Keratinocyte (primary cell): ENCODE data around the gene ADCY5.

Experiments used
- EZH2 ChIP-seq: IDR thresholded peaks from one replicate; pipeline ENCODE4 v1.6.1; 2012; ENCODE audit warnings: inconsistent platforms, mild to moderate bottlenecking, low read length, moderate library complexity
- TF ChIP-seq, protein P1 (sequence below), 3 experiments: IDR thresholded peaks in 1 of 3; conservative IDR thresholded peaks in 1 of 3; optimal IDR thresholded peaks in 1 of 3; 2 replicates in 2 of 3; 3 replicates in 1 of 3; pipeline versions ENCODE3 to v1.5.1; 2011; ENCODE audit warnings: low read length in 3 of 3, mild to moderate bottlenecking in 3 of 3, moderate library complexity in 2 of 3, control low read depth in 1 of 3, inconsistent platforms in 1 of 3; ENCODE audit not compliant: insufficient read depth in 2 of 3; ENCODE audit errors: extremely low read depth in 1 of 3

DNA sequence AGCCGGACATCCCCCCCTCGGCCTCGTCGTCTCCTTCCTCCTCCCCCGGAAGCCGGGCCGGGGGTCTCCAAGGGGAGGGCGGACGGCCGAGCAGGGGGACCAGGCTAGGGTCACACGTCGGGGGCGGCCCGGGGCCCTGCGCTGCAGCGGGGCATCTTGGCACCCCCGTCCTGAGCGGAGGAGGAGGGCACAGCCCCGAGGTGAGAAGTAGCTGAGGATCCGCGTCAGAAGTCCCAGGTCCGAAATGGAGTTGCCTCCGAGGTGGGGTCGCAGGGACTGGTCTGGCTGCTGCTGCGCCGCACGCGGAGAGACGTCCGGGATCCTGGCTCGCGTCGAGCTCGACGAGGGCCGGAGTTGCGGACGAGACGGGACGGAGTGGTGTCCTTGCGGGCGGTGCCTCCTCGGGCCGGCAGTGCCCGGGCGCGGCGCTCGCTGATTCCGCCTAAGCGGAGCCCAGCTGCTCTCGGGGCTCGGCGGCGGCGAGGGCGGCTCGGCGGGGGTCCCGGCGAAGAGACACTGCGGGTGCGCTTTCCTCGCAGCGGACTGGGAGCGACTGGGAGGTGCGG is at the start of gene ADCY5:
- TF ChIP-seq, protein P1, sequence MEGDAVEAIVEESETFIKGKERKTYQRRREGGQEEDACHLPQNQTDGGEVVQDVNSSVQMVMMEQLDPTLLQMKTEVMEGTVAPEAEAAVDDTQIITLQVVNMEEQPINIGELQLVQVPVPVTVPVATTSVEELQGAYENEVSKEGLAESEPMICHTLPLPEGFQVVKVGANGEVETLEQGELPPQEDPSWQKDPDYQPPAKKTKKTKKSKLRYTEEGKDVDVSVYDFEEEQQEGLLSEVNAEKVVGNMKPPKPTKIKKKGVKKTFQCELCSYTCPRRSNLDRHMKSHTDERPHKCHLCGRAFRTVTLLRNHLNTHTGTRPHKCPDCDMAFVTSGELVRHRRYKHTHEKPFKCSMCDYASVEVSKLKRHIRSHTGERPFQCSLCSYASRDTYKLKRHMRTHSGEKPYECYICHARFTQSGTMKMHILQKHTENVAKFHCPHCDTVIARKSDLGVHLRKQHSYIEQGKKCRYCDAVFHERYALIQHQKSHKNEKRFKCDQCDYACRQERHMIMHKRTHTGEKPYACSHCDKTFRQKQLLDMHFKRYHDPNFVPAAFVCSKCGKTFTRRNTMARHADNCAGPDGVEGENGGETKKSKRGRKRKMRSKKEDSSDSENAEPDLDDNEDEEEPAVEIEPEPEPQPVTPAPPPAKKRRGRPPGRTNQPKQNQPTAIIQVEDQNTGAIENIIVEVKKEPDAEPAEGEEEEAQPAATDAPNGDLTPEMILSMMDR (optimal IDR thresholded peaks at IDR 0.05 in 1 of 3, IDR thresholded peaks at IDR 0.05 in 1 of 3, conservative IDR thresholded peaks at IDR 0.05 in 1 of 3; ENCODE audit: extremely low read depth in 1 of 3, insufficient read depth in 2 of 3, low read length in 3 of 3), result no peak
- peak; percentile 99 for TF ChIP-seq EZH2
